ENCODE data around the gene WDR54.

GRCh38 chr2:74373985-74374384, 47.5 kb upstream of the WDR54 start:
- no peak for TF ChIP-seq CTCF (optimal IDR thresholded peaks at IDR 0.05 in 1 of 3, IDR thresholded peaks at IDR 0.05 in 1 of 3, conservative IDR thresholded peaks at IDR 0.05 in 1 of 3; ENCODE audit: extremely low read depth in 1 of 3, insufficient read depth in 2 of 3, low read length in 3 of 3)
- no peak for TF ChIP-seq EZH2 (IDR thresholded peaks at IDR 0.05; ENCODE audit: low read length)
